GM04503 (cell line): ENCODE results near the gene EEF1G.
"Not testable (repeated sequence)": the region's sequence is repeated elsewhere in the genome, so short reads cannot be mapped to it uniquely, and the experiment has no call there.

ENCODE experiments used
- DNase-seq: peaks from one replicate; pipeline ENCODE4 v3.0.0-alpha.2; 2012; ENCODE audit warnings: low read depth

The EEF1G gene

DNA sequence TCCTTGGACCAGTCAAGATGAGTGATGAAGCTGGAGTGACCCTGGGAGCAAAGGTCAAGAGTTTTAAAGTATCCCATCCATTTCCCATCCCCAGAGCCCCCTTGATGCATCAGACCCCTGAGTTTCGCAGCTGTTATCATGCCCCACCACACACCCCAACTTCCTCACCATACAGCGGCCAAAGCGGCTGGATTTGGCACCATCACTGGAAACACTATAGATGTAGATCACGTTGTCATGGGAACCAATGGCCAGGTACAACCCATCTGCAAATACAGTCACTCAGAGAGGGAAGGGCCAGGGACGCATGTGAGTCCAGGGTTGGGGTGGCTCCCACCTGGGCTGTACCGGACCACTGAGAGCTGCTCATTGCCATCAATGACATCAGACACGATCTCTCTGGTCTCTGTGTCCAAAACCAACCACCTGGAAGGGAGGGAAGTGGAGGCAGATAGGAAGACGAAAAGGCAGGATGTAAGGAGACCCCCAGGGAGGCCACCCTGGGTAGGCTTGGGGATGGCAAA lies 30.1 kb upstream of the EEF1G start:
- DNase-seq: no peak

DNA sequence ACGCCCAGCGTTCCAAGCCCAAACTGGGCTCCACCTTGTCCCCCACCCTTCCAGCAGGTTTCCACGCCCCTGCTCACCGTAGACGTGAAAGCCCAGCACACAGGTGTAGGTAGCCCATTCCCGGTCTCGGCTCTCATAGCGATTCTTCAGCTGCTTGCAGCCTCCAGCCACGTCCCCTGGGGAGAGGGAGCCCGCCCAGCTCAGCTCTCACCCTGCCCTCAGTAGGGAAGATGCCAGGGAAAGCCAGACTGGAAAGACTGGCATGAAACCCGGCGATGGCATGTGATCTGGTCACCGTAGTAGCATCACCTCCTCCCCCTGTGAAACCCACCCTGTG lies 29.3 kb upstream of the EEF1G start:
- no peak for DNase-seq

DNA sequence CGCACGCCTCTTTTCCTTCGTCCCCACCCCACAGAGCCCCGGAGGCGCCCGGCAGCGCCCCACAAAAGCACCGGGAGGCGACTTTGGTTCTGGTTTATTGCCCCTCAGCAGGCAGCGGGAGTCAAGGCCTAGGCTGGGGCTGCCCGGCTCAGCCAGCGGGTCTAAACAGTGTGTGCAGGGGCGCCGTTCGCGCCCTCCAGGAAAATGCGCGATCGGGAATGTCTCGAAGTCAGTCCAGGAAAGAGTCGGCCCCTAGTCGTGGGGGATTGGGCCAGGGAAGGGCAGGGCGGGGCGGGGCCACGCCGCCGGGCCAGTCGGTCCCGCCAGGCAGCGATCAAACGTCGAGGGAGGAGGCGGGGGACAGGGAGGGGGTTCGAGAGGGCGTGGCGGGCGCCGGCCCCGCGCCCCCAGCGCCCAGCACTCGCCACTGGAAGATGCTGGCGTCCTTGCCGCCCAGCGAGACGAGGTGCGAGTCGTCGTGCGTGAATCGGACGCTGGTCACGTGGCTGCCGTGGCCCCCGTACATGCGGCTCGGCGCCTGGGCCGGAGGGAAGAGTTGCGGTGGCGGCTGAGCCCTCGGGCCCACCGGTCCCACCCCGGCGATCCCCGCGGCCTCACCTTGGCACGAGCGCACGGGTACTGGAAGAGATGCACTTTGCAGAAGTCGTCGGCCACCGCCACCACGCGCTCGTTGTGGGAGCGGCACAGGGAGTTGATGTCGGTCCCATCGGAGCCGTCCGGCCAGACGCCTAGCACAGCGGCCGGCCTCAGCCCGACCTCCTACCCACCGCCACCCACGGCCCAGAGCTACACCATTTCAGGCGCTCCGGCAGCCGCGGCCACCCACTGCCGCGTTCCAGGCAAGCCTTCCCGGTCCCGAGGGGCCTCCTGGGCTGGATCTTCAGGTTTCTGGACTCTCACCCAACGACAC lies 28.7 kb upstream of the EEF1G start:
- DNase-seq: no peak

DNA sequence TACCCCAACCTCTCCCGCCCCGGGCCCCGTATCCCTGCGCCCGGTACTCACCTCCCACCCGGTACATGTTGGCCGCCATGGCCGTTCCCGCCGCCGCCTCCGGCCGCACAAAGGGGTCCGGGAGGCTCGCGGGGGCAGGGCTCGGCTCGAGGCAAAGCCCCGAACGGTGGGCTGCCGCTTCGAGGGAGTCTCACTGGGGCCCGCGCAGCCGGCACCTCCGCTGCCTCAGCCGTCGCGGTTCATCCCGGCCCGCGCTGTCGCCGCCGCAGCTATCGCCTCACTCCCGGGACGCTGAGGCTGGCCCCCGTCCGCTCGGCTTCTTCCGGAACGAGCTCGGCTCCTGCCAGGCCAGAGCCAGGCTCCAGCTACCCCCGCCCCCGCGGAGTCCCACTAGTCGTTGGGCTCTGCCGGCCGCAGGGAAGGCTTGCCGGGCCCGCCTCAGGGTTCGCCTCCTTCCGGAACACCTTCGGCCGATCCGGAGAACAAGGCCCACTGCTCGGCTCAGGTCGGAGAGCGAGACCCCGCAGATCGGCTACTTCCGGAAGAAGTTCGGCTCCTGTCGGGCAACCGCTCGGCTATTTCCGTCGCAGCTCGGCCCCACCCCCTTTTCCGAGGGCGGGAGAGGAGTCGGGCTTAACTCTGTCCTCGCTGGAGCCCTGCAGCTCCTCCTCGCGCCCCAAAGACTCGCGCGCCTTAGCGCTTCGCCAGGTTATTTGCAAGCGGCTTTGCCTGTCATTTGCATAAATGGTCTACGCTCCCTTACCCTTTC lies 27.9 kb upstream of the EEF1G start, which contains the start of gene MTA2:
TSS of gene MTA2 (minus strand) at position 494 of the 769 bp plus-strand sequence. CDS start at position 79, 415 bp downstream.
- DNase-seq: peak; percentile 83

DNA sequence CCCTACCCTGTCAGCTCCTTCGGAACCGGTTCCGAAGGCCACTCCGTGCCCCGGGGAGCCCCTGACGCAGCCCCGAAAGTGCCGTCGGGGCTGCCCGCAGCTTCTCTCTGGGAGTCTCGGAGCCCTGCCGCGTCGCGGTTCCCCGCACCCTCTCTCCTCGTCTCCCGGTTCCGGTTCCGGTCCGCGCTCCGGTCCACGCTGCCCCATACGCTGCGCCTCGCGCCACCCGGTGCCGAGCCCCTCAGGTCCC lies 27.4 kb upstream of the EEF1G start:
- DNase-seq: no peak

DNA sequence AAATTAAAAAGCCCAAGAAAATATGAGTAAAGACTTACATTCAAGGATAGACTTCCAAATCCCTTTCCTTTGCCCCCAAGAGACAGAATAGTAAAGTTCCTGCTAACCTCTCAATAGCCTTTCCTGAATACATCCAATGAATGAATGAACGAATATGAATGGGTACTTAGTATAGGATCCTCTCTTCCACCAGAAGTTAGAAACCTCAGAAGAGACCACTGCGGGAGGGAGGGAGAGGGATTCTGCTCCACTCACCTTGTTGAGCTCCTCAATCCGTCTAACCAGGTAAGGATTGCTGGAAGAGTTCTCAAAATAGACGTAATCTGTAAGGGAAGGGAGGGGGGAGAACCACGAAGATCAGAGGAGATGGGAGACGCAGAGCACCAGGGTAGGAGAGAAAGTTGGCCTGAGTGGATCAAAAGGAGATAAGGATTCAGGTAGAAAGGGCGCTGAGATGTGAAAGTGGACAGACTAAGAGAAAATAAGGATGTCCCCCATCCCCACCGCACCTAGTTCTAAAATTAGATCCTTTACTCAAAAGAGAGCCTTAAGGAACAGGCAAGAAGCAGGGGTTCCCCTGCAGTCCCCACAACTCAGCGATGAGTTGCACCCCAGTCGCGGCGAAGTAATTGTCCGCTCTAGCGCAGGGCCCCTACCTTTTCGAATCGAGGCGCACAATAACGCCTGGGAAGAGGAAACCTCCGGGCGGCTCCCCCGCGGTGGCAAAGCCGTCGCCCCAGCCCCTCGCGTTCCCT lies 26.9 kb upstream of the EEF1G start:
- DNase-seq: no peak

DNA sequence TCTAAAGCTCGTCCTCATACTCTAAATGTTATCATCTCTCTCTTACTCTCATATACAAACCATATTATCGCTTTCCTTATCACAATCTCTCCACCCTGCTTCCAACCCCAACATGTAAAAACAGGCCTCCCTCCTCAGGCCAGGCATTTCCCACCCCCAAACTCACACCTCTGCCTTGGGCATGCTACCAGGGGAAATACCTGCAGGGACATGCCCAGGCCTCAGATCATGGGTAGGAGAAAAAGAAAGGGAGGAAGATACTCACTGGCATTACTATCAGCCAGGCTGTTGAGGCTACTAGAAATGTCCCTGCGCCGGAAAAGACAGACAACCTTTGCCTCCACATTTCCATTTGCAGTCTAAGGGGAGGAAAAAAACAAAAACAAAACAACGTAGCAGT lies 26.2 kb upstream of the EEF1G start:
- no peak for DNase-seq

DNA sequence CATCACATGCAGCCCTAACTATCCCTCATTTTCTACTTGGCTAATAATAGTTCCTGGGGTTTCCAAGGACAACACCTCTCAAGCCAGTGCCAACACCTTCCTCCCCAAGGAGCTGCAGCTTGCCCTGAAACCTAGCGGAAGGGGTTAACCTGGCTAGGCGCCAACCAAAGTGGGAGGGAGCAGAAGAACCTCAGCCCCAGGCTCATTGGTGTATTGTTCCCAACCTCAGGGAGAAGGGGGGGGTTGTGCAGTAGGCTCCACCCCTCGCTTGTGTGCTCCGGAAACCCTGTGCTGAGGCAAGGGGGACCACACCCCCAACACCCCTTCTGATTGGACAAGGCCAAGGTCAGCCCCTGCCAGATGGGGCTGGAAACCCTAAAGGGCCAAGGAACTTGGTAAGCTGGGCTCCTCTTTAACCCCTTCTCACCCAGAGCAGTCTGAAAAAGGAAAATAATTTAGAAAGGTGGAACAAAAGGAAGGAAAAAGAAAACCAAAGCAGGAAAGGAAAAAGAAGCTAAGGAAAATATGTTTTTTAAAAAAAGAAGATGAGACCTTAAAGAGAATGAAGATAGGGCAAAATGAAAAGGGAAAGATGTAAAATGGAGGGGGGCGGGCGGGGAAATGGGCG lies 25.5 kb upstream of the EEF1G start:
- peak; percentile 91 for DNase-seq

DNA sequence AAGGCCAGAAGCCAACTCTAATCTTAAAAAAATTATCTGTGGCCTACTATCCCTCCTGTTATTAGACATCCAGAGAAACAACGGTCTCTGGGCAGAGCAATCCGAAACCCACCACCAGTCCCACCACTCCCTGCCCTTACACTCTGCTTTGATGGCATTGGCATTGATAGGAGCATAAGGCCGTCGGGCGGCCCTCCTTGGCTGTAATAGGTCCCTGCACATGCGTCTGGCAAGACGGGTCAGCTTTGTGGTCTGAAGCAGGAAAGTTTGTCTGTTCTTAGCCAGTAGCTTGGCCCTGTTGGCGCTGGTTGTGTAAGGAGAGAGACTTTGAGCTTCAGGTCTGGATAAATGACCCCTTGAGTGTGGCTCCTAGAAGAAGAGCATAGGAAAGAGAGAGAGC lies 21.4 kb upstream of the EEF1G start:
- no peak for DNase-seq

DNA sequence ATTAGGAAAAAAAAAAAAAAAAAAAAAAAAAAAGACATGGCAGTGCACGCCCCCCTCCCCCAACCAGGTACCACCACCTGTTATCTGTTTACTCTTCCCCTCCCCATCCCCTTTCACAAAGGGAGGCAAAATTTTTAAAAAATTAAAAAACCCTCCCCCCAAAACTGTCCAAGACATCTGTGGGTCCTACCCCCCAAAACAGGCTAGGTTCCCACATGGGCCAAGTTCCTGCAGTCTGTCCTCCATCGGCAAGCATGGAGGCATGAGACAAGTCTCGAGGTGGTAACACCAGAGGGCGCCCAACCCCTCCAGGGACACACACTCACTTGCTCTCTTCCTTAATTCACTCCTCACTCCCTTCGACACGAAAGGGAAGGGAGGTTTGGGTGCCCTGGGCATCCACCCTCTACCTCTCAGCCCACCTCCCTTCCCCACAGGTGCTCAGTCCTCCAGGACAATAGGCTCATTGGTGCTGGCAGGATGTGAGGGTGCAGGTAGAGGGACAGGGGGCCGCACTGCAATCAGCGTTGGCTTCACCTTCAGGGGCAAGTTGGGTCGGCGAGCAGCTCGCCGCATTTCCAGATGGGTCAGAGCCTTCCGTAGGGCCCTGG lies 19.8 kb upstream of the EEF1G start:
- DNase-seq: no peak

DNA sequence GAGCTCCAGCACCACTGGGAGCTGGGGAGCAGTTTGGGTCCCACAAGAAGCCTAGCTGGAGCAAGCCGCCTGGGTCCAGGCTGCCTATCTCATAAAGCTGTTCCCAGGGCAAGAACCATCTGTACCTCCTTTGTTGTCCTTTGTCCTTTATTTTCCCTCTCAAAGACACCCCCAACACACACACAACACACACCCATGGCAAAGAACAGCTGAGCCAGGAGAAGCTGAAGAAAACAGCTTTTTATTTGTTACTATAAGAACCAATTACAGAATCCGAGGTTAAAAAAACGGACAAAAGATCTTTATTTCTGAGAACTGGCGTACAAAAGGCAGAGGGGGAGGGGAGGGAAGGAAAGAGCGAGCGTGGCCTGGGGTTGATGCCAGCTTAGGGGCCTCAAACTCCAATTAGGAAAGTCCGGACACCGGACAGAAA lies 19.3 kb upstream of the EEF1G start:
- no peak for DNase-seq

DNA sequence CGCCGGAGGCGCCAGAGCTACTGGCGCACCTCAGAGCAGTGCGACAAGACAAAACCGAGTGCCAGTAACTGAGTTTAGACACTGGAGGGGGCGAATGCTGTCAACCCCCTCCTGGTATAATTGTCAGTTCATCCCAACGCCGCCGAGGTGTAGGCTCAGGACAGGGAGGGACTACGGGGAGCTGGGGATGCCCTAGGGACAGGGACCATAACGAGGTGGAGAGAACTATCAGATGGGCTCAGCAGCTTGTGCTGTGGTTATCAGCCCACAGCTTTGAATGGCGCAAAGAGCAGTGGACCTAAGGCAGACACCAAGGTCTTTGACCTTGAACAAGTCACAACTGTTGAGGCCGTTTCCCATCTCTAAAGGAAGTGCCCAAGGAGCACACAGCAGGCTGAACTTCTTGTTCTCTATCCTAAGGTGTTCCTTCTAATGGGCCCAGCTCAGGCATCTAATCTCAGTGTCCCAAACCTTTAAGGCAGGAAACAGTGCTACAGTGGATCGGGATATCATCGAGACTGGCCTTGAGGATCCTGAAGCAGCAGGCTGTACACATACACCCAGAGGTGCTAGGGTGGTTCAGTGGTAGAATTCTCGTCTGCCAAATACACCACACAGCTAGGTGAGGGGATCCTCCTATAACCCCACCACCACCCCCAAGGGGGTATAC lies 18.6 kb upstream of the EEF1G start:
- DNase-seq: no peak

DNA sequence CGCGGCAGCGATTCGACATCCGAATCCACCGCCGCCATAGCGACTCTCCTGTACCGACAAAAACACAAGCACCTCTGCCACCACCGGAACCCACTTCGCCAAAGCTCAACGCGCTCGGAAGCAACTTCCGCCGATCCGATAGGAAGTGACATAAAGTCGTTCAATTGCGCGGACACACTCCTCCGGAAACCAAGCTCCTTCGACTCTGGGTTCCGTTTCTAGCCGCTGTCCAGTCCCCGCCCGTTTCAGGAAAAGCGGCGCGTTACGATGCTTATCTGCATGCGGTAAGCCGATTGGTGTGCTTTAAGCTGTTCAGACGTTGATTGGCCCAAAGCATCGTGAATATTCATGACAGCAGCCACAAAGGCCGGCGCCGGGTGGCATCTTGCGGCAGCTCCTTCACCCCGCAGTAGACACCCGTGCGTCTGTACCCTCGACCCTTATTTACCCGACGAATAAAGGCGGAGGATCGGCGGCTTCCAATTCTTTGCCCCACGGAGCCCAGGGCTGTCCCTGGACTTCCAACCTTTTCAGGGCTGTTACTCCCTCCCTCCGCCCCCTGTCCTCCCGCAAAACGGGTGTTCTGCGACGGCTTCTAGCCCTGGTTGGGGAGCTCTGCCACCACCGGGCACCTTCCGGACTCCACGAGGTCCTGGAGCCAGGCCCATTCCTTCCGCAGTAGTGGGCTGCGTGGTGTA lies 17.9 kb upstream of the EEF1G start, which contains the start of gene TUT1:
TSS of gene TUT1 (minus strand) at position 76 of the 698 bp plus-strand sequence. CDS start at position 38, 38 bp downstream.
- DNase-seq: peak; percentile 95

DNA sequence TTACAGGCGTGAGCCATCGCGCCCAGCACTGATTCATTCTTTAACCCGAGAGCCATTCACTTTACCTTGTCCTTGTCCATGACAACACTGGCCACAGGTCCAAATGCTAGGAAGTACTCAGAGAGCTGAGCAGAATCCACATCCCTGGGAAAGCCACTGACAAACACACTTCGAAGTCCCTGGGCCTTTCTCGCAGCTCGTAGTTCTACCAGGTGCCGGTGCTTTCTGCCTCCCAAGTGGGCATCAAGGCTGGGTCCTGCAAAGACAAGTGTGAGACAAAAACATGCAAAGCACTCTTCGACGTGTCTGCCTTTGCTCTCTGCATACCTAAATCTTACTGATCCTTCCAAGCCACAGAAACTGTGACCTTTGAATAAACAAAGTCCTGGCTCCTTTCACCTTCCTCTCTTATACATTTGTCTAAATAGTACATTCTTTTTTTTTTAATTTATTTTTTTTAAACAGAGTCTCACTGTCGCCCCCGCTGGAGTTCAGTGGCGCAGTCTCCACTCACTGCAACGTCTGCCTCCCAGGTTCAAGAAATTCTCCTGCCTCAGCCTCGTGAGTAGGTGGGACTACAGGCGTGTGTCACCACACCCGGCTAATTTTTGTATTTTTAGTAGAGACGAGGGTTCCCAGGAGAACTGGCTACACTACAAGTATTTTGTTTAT lies 15.4 kb upstream of the EEF1G start:
- DNase-seq: no peak

DNA sequence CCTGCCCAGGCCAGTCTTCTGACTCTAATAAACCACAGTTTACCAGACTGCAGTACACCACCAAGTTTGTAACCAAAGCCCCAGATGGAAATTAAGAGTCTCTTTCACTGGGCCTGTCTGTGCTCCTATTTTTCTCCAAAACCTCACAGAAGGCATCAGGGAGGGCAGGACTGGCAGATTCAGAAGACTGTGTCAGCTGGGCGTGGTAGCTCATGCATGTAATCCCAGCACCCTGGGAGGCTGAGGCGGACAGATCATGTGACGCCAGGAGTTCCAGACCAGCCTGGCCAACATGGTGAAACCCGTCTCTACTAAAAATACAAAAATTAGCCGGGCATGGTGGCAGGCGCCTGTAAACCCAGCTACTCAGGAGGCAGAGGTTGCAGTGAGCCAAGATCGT lies 11.7 kb upstream of the EEF1G start:
- DNase-seq: not testable (repeated sequence)

DNA sequence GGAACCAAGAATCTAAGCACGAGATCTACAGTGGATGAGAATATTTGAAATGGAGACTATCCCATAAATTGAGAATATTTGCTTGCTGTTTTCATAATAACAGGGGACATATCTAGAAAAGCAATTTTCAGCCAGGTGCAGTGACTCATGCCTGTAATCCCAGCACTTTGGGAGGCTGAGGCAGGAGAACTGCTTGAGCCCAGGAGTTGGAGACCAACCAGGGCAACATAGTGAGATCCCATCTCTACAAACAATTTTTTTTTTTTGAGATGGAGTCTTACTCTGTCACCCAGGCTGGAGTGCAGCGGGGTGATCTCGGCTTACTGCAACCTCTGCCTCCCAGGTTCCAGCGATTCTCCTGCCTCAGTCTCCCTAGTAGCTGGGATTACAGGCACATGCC lies 8.0 kb upstream of the EEF1G start:
- not testable (repeated sequence) for DNase-seq

DNA sequence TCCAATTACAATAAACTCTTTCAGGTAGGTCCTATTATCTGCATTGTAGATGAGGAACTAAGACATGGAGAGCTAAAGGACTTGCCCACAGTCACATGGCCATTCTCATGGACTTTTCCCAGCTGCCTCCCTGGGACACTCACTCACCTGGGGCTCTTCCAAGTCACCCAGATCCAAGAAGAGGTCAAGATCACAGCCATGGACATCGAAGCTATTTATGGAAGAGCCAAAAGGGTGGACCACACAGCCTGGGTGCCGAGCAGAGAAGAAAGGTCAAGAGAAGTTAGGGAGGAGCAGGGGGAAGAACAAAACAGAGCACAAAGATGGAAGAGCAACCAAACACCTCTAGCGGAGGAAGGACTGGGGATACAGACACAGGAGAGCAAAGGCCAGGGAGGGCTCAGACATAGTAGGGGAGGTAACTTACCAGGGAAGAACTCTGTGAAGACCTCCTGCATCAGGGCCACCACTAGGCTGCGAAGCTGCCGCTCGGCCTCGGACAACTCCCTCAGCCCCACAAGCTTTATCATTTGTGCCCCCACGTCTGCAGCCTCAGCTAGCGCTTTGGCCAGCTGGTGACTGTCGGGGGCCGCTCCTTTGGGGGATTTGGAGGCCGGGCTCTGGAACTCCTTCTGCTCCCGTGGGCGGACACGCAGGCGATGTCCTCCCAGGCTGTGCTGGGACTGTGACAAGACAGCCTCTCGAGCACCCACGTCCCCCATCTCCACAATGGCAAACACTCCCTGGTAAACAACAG lies 7.4 kb upstream of the EEF1G start:
- no peak for DNase-seq

DNA sequence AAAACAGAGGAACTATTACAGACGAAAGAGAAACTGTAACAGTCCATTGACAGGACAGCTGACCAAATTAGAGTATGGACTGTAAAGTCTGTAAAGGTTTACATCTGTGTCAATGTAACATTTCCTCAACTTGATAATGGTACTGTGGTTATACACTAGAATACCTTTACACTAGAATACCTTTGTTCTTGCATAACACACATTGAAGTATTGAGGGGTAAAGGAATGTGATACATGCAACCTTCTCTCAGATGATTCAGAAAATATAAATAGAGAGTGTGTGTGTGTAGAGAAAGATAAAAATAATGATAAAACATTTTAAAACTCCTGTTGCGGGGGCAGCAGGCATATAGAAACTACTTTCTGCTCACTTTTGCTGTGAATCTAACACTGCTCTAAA lies 5.6 kb upstream of the EEF1G start:
- DNase-seq: no peak

DNA sequence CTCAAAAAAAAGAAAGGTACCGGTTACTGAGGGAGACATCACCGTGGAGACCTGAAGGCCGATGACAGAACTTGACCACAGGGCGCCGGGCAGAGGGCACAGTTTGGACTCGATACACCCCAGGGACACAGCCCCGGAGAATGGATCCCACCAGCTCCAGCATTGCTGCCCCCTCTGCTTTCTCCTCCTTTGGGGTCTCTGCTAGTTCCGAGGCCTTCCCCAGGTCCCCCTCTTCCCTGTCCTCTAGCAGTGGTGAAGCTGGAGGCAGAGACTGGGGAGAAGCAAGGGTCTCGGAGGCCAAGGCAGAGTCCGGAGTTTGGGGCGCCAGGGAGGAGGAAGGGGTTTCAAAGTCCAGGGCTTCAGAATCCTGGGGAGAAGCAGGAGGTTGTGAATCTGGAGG lies 4.8 kb upstream of the EEF1G start:
- DNase-seq: no peak
